ENCODE results near the gene SGF29.
"Not testable (repeated sequence)": the region's sequence is repeated elsewhere in the genome, so short reads cannot be mapped to it uniquely, and the experiment has no call there.

The SGF29 gene

GRCh38 chr16:28596840-28597691, 43.3 kb downstream of the SGF29 start, which contains the start of gene SULT1A2:
Gene SULT1A2, minus strand, starts transcription at chr16:28597050. Its CDS starts 1,120 bp downstream, at chr16:28595930.
- DNase-seq = no peak

- no peak for DNase-seq
Measured at GRCh38 chr16:28597692-28598261, 44.1 kb downstream of the SGF29 start.

DNA sequence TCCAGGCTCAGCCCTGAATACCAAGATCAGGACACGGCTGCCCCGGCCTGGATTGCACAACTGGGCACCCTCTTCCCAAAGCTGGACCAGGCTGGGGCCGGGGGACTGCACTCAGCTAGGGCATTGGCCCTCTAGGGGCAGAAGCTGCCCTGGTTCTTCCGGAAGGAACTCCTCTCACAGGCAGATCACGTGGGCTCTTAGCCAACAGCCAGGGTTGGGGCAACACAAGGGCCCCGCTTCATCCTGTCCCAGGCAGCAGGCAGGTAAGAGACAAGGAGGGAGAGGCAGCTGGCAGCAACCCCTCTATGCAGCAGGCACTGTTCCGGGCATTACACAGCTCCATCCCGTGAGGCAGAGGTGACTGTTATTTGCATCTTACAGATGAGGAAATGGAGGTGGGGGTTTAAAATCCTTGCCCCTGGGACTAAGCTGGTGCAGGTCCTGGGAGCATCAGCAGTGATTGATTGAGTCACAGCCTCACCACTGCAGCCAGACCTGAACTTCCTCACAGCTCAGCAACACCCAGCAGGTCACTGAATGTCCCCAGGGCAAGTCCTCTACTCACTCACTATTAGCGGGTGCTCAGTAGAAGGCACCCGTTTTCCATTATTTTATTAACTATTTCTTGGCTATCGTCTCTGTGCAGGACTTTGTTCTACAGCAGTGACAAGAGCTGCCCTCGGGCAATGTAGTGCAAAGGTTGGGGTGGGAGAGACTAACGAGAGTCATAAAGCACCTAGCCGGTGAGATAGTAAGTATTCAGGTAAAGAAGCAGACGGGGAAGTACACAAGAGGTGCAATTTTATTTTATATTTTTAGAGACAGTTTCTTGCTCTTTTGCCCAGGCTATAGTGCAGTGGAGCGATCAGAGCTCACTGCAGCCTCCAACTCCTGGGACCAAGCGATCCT, 45.9 kb downstream of the SGF29 start:
- DNase-seq = not testable (repeated sequence)

DNA sequence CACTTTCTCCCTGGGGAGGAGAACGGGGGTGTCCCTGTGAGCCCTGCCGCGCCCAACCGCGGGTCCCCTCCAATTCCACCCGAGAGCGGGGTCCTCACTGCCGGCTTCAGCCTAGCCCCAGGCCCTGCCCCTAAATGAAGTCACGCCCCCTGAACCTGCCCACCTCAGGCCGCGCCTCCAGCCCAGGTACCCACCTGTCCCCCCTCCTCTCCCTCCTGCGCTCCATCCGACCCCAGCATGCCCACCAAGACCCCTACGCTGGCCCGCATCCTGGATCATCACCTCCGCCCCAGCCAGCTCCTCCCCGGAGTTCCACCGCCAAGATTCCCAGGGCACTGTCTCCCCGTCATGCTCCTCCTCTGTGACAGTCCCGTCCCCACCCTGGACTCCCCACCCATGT, 47.2 kb downstream of the SGF29 start:
- DNase-seq = not testable (repeated sequence)

GRCh38 chr16:28601589-28601988, 47.9 kb downstream of the SGF29 start:
- not testable (repeated sequence) for DNase-seq

DNA sequence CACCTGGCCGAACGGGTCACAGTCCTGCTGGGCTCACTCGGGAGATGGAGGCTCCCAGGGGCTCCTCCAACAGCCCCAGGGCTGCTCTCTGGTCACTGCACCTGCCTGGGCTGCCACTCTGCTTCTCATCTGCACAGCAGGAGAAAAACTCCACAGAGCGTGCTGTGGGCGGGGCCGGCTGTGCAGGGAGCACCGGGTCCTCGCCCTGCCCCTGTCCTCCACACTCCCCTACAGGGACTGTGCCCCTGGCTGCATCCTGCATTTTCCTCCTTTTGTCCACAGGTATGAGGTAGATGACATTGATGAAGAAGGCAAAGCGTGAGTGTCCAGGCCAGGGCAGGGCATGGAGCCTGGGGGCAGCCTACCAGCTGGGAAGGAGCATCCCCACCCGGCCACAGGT, 48.3 kb downstream of the SGF29 start:
- DNase-seq = not testable (repeated sequence)

DNA sequence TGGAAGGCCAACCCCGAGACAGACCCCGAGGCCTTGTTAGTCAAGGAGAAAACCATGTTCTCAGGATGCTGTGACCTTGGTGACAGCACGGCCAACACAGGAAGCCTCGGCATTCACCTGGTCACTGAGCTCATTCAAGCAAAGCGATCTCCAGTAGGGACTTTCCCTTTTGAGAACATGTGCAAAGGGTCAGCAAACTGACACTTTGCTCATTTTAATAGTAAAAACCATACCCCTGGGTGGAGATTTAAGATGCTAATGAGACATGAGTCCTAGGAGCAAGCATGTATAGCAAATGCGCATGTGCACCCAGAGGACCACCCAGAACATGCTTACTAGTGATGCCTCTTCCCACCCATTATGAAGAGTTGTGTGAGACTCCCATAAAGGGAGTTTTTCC, 48.8 kb downstream of the SGF29 start:
- DNase-seq = no peak

GRCh38 chr16:28603381-28604185, 49.9 kb downstream of the SGF29 start:
- DNase-seq = no peak

- DNase-seq = no peak
Measured at GRCh38 chr16:28604186-28604565, 50.5 kb downstream of the SGF29 start.

DNA sequence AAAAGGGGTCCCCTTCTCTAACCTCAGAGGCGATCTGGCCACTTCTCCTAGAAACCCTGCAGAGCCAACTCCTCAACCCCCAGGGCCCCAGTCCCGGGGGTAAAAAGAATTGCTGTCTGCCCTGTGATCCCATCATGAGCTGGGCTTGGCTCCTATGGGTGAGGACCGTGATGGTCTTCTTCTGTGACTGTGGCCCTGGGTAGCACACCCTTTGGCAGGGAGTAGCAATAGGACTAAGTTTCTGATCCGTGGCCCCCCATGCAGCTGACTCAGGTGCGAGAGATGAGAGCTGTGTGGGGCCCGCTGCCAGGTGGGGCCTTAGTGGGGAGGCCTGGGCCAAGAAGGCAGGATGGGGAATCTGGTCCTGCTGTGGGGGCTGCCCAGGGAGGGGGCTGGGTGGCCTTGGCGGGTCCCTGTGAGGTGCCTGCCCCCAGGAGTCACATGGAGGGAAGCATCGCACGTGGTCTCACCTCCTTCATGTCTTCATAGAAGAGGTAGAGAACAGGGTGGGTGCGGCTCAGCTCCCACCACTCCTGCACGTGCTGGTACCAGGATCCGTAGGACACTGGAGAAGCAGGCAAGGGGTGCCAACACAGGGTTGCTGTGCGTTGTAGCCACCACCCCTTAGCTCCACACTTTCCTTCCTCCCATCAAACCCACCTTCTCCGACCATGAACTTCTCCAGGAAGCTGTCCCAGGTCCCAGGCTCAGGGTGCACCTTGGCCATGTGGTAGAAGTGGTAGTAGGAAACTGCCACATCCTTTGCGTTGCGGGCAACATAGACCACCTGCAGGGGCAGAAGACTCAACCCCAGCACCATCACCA, 52.8 kb downstream of the SGF29 start:
- no peak for DNase-seq

DNA sequence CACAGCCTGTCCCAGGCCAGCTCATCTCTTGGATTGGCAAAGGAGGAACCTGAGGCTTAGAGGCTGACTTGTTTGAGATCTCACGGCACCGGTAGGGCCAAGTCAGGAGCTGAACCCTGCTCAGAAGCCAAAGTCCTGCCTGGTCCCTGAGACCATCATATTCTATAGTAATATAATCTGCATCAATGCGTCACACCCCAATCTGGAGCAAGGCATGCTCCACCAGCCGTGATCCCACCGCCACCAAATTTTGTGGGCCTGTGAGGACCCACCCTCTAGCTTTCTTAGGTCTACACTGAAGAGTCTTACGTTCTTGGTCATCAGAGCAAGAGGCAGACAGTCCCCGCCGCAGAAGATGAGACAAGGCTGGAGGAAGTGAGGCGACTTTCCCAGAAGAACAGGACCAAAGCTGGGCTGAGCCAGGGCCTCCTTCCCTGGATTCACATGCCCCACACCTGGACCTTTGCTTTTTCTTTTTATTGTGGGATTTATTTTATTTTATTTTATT, 53.5 kb downstream of the SGF29 start:
- no peak for DNase-seq

DNA sequence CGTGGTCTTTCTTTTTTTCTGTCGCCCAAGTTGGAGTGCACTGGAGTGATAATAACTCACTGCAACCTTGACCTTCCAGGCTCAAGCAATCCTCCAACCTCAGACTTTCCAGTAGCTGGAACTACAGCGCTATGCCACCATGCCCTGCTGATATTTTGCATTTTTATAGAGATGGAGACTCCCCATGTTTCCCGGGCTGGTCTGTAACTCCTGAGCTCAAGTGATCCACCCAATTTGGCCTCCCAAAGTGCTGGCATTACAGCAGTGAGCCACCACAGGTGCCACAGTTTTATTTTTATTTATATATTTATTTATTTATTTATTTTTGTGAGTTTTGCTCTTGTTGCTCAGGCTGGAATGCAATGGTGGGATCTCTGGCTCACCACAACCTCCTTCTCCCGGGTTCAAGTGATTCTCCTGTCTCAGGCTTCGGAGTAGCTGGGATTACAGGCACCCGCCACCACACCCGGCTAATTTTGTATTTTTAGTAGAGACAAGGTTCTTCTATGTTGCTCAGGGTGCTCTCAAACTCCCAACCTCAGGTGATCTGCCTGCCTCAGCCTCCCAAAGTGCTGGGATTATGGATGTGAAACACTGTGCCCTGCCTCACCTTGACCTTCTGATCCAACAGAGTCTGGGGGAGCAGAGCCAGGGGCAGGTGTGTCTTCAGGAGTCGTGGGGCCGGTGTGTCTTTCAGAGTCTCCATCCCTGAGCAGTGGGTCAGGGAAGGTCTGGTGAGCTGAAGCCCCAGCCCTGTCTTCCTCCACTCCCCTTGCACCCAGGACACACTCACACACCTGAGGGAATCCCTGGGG, 54.2 kb downstream of the SGF29 start:
- DNase-seq = not testable (repeated sequence)

DNA sequence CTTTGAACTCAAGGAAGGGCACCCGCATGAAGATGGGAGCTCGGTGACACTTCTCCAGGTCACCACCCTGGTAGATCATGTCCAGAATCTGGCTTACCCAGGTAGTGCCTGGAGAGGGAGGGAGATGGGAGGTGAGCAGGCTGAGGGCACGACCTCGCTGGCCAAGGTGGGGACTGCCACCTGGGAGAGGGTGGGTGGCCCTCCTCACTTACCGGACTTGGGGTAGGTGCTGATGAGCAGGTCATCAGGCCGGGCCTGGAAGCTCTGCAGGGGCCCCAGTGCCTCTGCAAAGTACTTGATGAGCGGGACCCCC, 54.7 kb downstream of the SGF29 start:
- not testable (repeated sequence) for DNase-seq

DNA sequence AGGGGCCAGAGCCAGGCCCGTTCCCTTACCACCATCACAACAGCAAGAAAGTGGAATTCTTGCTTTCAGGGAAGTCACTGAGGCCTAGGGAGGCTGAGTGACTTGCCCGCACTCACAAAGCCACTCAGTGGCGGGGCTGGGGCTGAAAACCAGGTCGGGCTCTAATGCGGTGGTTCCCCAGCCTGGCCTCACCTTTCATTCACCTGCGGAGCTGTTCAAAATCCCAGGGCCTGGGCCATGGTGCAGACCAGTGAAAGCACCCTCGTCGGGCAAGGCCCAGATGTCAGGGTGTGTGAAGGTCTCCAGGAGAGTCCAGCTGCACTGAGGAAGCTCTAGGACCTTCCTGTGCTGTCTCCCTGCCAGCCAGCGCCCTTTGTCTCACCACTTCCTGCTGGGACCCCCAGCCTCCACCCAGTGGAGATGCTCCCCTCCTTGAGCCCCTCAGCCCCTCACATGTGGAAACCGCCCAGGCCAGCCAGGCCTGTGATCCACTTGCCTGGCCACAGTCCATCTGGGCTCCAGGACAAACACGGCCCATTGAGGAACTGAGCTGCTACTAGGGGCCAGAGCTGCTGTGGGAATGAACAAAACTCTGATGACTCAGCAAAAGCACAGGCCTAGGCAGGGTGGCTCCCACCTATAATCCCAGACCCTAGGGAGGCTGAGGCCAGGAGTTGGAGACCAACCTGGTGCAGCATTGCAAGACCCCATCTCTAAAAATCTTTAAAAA, 55.3 kb downstream of the SGF29 start:
- DNase-seq = not testable (repeated sequence)

DNA sequence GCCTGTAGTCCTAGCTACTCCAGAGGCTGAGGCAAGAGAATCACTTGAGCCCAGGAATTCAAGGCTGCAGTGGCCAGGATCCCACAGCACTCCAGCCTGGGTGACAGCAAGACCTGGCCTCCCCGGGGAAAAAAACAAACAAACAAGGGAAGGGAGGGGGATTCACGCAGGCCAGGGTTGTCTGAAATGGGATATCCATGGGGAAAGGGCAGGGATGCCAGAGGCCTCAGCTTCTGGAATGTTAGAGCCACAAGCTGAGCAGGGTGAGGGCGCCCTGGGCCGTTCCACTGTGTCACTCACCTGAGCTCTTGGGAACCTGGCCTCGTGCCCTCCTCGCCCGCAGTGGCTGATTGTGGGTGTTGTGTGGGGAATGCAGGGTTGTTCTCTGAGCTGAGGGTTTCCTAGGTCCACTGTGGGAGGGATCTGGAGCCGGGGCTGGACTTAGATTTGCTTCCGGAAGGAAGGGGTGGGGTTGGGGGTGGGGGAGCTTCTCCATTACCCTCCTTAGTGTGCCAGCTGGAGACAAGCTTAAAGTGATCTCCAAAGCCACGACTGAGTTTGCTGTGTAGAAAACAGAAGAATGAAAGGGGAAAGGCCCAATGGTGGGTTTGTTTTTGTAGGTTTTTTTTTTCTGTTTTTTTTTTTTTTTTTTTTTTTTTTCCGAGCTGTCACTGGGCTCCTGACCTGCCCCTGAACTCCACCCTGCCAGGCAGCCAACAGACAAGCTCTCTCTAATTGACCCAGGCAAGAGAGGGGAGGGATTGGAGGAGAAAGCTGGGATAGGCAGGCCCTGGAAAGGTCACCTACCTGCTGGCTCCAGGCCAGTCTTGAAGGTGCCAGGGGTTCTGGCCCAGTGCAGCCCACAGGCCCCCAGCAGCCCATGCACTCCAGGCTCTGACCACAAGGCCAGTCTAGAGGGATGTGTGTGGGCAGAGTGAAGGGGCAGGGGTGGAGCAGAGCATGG, 56.2 kb downstream of the SGF29 start, which contains the start of gene SULT1A1:
TSS of gene SULT1A1 (minus strand) at position 414 of the 964 bp plus-strand sequence. CDS start 1,189 bp downstream, outside the sequence.
- DNase-seq = peak; percentile 20

DNA sequence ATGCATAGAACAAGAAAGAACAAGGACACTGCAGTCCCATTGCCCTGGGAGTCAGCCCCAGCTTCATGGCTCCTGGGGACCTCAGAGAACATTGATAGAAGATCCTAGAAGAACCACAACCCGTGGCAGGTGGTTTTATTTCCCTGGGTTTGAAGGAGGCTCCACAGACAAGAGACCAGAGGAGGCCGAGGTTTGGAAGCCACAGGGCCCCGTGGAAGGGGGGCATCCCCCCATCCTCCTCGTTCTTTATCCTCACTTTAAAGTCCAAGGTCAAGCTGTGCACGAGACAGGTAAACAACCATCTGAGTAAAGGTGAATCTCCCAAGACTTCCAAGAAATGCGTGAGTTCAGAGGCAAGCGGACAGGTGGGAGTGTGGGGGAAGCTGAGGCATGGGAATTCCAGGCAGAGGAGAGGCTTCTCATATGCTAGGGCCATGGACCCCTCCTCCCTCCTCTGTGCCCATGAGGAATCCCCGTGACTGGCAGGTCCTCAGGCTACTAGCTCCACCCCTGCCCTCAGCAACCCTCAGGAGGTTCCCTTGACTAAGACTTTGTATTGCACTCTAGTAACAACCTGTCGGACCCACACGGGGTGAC, 57.0 kb downstream of the SGF29 start:
- DNase-seq = no peak

DNA sequence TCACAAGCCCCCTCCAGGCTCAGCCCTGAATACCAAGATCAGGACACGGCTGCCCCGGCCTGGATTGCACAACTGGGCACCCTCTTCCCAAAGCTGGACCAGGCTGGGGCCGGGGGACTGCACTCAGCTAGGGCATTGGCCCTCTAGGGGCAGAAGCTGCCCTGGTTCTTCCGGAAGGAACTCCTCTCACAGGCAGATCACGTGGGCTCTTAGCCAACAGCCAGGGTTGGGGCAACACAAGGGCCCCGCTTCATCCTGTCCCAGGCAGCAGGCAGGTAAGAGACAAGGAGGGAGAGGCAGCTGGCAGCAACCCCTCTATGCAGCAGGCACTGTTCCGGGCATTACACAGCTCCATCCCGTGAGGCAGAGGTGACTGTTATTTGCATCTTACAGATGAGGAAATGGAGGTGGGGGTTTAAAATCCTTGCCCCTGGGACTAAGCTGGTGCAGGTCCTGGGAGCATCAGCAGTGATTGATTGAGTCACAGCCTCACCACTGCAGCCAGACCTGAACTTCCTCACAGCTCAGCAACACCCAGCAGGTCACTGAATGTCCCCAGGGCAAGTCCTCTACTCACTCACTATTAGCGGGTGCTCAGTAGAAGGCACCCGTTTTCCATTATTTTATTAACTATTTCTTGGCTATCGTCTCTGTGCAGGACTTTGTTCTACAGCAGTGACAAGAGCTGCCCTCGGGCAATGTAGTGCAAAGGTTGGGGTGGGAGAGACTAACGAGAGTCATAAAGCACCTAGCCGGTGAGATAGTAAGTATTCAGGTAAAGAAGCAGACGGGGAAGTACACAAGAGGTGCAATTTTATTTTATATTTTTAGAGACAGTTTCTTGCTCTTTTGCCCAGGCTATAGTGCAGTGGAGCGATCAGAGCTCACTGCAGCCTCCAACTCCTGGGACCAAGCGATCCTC, 58.9 kb downstream of the SGF29 start:
- not testable (repeated sequence) for DNase-seq
